Esophagus squamous epithelium (tissue), 4 donors: ENCODE data around the gene DDX54.

ENCODE experiments used
- CTCF ChIP-seq, 6 experiments: fragments of 450-650 bp in 4 of 6; fragments of 200-600 bp in 2 of 6; sonication (generic) in 2 of 6; IDR thresholded peaks; one replicate each; pipeline ENCODE4 v1.5.1; 2016 to 2019; ENCODE audit warnings: antibody characterized with exemption in 6 of 6, mild to moderate bottlenecking in 4 of 6, moderate library complexity in 4 of 6
- POLR2A ChIP-seq, 4 donors: fragments of 450-650 bp; IDR thresholded peaks; one replicate each; pipeline ENCODE4 v1.6.1; 2017; ENCODE audit warnings: antibody characterized with exemption in 4 of 4, mild to moderate bottlenecking in 4 of 4, moderate library complexity in 3 of 4

- no peak for TF ChIP-seq CTCF (IDR thresholded peaks at IDR 0.05)
- no peak for TF ChIP-seq POLR2A (IDR thresholded peaks at IDR 0.05)
These were observed 30.2 kb downstream of the DDX54 start for GRCh38 chr12:113155060-113155459.
